Activated CD4-positive, alpha-beta T cell treated with anti-CD3 and anti-CD28 coated beads, Interleukin-2, Interleukin-6, amounts not matched to agents 100 ng/mL and 50 ng/mL, durations not matched to agents 16 hours and 8 hours (primary cell): ENCODE results near the gene COL18A1.

ENCODE experiments used
- DNase-seq: peaks from one replicate; pipeline ENCODE4 v3.0.0-alpha.2; 2020

COL18A1 gene

GRCh38 chr21:45457161-45457831 is 52.3 kb downstream of the COL18A1 start:
- no peak for DNase-seq

DNA sequence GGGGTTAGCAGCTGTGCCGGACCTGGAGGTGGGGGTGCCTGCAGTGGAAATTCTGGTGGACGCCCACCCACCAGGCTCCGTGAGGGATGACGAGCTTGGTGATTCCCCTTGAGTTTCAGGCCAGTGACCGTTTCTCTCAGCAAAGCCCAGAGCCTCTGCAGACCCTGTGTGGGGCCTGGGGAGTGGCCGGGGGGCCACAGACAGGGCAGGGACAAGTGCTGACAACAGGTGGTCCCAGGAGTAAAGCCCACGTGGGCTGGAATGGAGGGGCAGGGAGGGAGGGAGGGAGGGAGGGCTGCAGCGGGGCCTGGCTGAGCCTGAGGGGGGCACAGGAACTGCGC is 52.8 kb downstream of the COL18A1 start:
- no peak for DNase-seq

DNA sequence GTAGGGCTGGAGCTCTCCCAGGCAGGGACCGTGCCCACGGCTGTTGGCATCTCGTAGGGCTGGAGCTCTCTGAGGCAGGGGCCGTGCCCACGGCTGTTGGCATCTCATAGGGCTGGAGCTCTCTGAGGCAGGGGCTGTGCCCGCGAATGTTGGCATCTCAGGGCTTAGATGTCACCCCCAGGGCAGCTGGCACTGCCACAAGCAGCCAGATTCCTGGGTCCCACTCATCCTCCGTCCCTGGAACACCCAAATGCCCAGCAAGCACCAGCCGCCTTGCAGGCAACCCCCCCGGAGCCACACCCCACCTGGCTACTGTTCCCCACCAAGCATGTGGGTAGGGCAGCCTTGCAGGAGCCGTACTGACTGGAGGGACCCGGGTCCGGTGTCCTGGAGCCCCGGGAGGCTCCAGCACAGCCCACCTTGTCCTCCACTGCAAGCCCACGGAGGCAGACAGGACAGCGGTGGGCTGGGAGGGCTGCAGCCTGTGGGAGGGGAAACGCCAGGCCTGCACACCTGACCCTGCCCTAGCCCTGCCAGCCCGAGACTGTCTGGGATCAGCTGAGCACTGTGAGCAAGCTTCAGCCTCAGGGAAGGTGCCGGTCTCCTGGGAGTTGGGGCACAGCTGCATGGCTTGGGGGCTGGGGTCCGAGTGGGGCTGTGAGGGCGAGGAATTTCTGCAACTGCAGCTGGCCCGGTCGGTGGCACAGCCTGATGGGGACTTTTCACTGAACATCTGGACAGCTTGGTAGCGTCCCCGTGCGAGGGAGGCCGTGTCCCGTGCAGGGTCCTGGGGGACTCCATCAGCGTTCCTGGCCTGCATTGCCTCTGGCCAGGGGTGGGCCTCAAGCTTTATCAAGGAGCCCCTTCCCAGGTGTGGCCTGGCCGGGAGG is 53.6 kb downstream of the COL18A1 start:
- DNase-seq: no peak

- no peak for DNase-seq
Observed at GRCh38 chr21:45459171-45460010, 54.4 kb downstream of the COL18A1 start.

DNA sequence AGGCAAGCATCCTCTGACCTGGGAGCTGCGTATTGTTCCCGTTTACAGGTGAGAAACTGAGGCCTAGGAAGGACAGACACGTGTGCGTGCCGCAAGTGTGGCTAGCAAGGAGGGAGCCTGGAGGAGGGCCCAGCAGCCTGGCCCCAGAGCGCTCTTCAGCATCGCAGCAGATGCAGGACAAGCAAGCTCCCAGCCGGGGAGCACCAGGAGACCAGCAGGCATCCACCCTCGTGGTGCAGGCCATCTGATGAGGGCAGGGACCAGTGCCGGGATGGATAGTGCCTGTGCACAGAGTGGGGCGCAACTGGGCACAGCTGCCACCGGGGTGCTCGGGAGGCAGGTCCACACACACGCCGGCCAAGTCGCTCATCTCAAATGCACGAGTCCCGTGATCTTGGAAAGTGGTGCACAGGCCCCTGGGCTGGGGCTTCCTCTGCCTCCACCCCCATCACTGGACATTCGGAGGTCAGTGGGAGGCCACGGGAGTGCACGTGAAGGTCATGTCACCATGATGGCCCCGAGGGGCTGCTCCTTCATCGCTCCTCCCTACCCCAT is 55.1 kb downstream of the COL18A1 start:
- DNase-seq: no peak

GRCh38 chr21:45460611-45461368 is 55.8 kb downstream of the COL18A1 start:
- no peak for DNase-seq

GRCh38 chr21:45461369-45461750 is 56.4 kb downstream of the COL18A1 start:
- no peak for DNase-seq

DNA sequence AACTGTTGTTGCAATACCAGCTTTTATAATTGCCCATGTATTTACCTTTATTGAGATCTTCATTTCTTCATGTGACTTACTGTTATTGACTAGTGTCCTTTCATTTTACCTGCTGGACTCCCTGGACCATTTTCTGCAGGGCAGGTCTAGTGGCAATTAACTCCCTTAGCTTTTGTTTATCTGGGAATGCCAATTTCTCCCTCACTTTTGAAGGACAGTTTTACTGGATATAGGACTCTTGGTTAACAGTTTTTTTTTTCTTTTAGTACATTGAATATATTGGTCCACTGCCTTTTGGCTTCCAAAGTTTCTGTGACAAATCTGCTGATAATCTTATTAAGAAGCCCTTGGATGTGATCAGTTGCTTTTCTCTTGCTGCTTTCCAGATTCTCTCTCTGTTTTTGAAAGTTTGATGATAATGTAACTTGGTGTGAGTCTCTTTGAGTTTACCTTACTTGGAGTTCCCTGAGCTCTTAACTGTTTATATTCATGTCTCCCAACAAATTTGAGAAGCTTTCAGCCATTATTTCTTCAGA is 56.9 kb downstream of the COL18A1 start:
- no peak for DNase-seq

- DNase-seq: no peak
Observed at GRCh38 chr21:45463871-45464270, 58.9 kb downstream of the COL18A1 start.

DNA sequence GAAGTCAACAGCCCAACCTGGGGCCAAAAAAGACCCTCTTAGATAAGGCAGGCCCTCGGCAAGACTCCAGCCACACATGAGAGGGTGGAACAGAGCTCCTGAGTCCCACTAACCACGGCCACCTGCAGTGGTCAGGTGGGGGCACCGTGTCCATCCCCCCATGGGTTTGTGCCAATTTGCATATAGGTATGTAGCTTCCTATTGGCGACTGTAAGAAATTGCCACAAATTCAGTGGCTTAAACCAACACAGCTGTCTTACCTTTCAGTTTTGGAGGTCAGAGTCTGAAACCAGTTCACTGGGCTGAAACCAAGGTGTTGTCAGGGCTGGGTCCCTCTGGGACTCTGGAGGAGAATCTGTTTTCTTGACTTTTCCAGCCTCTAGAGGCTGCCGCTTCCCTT is 59.3 kb downstream of the COL18A1 start:
- no peak for DNase-seq

DNA sequence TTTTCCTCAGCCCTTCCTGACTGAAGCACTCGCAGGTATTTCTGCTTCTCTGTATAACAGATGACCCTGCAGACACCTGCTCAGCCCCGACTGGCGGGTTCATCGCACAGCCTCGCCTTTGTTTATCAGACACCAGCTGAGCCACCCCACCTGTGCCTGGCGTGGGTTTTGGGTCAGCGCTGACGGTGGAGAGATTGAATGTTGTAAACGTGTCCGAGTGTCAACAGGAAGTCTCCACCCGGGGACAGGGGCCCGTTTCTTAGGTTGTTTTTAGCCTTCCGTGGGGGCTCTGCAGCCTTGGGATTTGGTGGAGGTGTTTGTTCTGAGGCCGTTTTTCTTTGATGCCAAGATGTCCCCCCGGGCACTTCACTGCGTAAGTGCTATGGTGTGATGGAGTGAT is 60.1 kb downstream of the COL18A1 start:
- DNase-seq: no peak

GRCh38 chr21:45465611-45466329 is 60.8 kb downstream of the COL18A1 start:
- no peak for DNase-seq

DNA sequence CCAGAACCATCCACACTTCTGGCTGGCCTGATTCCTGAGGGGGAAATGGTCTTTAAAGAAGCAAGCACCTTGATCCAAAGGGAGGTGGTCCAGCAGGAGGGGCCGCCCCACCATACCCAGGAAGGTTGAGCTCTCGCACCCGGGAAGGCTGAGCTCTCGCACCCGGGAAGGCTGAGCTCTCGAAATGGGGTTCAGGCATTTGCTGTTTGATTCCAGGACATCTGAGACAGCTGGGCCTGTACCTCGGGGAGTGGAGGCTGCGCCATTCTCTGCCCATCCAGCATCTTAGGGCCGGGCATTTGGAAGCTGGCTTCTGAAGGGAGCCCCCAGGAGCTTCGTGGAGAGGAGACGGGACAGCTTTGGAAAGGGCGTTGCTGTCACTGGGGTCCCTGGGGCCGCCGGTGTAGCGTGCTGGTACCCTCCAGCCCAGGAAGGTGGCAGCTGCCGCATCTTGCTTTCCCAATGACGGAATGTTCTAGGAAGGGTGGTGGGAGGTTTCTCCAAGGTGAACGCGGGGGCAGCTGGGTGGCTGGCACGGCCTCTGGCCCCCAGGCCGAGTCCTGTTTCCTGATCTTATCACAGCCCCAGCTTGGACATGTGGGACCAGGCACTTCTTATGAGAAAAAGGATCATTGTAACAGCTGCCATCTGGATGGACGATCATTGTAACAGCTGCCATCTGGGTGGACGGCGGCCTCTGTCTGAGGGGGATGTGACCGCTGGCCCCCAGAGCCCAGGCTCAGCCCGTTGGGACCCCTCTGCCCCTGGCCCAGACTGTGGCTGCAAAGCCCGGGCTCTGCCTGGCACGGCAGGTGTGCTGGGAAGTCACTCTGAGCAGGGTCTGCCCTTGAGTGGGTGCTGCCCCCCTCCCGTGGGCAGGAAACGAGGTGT is 61.6 kb downstream of the COL18A1 start:
- no peak for DNase-seq

DNA sequence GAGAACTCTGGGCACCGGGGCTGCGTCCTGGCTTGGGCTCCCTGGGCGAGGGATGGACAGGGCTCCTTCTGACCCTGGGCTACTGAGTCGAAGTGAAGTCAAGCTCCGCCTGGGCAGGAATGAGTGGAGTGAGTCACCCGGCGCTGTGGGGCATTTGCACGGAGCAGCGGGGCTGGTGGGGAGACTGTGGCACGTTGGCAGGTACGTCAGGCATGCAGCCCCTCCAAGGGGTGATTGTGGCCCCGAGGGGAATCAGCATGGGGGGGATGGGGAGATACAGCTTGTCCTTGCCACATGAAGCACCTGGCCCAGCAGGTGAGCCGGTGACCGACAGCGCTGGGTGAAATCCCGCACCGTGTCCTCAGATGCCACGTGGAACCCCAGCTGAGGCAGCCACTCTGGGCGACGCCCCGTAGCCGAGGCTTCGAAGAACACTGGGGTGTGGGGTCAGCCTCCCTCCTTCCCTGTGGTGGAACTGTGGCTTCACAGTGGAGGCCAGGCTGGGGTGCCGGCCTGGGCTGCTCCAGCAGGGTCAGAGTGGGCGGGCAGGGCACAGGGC is 62.3 kb downstream of the COL18A1 start:
- no peak for DNase-seq

GRCh38 chr21:45468051-45468970 is 63.3 kb downstream of the COL18A1 start:
- no peak for DNase-seq

DNA sequence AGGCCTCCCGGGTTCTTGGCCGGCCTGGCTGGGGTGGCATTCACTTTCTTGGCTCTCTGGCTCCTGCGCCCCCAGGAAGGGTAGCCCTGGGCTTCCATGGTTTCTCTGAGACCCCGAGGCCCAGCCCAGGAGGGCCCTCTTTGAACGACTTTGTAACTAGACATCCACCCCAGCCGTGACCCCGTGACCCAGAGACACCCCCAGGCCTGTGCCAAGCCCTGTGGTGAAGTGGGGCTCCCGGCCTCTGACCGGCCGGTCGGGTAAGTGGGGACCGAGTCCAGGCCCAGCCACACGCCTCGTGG is 64.0 kb downstream of the COL18A1 start:
- no peak for DNase-seq

- DNase-seq: no peak
Observed at GRCh38 chr21:45469273-45470086, 64.5 kb downstream of the COL18A1 start.

GRCh38 chr21:45470087-45470515 is 65.1 kb downstream of the COL18A1 start:
- DNase-seq: no peak
